Stimulated activated CD4-positive, alpha-beta T cell treated with anti-CD3 and anti-CD28 coated beads, Interleukin-1b, Interleukin-23, amount 100 ng/mL, for 4 hours (primary cell): ENCODE data around the gene SLC39A5.

Experiments used
- DNase-seq, 2 donors: peaks; one replicate each; pipeline ENCODE4 v3.0.0-alpha.2; 2020; ENCODE audit warnings: low read depth in 2 of 2

SLC39A5 gene

GRCh38 chr12:56216461-56216860 lies 13.4 kb upstream of the SLC39A5 start:
- no peak for DNase-seq

GRCh38 chr12:56219840-56220239 lies 10.0 kb upstream of the SLC39A5 start:
- DNase-seq: no peak

- DNase-seq: no peak
Observed at GRCh38 chr12:56220611-56221231, 9.1 kb upstream of the SLC39A5 start.

- no peak for DNase-seq
Observed at GRCh38 chr12:56221232-56221756, 8.6 kb upstream of the SLC39A5 start.

GRCh38 chr12:56221757-56222530 lies 7.9 kb upstream of the SLC39A5 start, which contains the start of gene RNF41:
RNF41 (minus strand) TSS chr12:56221922; CDS start chr12:56214047, 7,875 bp downstream.
- DNase-seq: peak; percentile 87 to 88

- no peak for DNase-seq
Observed at GRCh38 chr12:56222531-56222895, 7.3 kb upstream of the SLC39A5 start.

GRCh38 chr12:56223571-56224101 lies 6.2 kb upstream of the SLC39A5 start:
- no peak for DNase-seq

GRCh38 chr12:56224102-56224701 lies 5.6 kb upstream of the SLC39A5 start, which contains the start of gene NABP2:
NABP2 (plus strand) TSS chr12:56224342; CDS start chr12:56224857, 515 bp downstream.
- peak; percentile 80 to 91 for DNase-seq

- DNase-seq: no peak
Observed at GRCh38 chr12:56224954-56225353, 4.9 kb upstream of the SLC39A5 start.

GRCh38 chr12:56229082-56229481 lies 769 bp upstream of the SLC39A5 start:
- no peak for DNase-seq

GRCh38 chr12:56230432-56231183 lies 757 bp downstream of the SLC39A5 start:
- no peak for DNase-seq

- DNase-seq: no peak
Observed at GRCh38 chr12:56231184-56231582, 1.3 kb downstream of the SLC39A5 start.

- DNase-seq: no peak
Observed at GRCh38 chr12:56234746-56235436, 5.0 kb downstream of the SLC39A5 start.

GRCh38 chr12:56236091-56236490 lies 6.2 kb downstream of the SLC39A5 start:
- DNase-seq: no peak

GRCh38 chr12:56236985-56237384 lies 7.1 kb downstream of the SLC39A5 start:
- DNase-seq: no peak

- DNase-seq: no peak
Observed at GRCh38 chr12:56237552-56237951, 7.7 kb downstream of the SLC39A5 start.

- no peak for DNase-seq
Observed at GRCh38 chr12:56241424-56242303, 11.8 kb downstream of the SLC39A5 start.

GRCh38 chr12:56242986-56243385 lies 13.1 kb downstream of the SLC39A5 start:
- DNase-seq: no peak

GRCh38 chr12:56243731-56244181 lies 13.9 kb downstream of the SLC39A5 start:
- DNase-seq: no peak

- DNase-seq: no peak
Observed at GRCh38 chr12:56244494-56244893, 14.6 kb downstream of the SLC39A5 start.
